Measurements from ENCODE around the gene TGFBR1. TPM values are rescaled to one million over a fixed set of nuclear protein-coding genes. Genes with fewer than 3 reads are reported as not detected.
A peak's percentile ranks its signal among the peaks of the same experiment; 100 is the strongest.
"Not testable (repeated sequence)": the region's sequence is repeated elsewhere in the genome, so short reads cannot be mapped to it uniquely, and the experiment has no call there.

The TGFBR1 gene
- total RNA-seq, 1 donor from 2014 or later, result 44.2 TPM

- no peak for DNase-seq
Measured at GRCh38 chr9:99076030-99076429, 28.9 kb upstream of the TGFBR1 start.

- no peak for DNase-seq
Measured at GRCh38 chr9:99076483-99077171, 28.3 kb upstream of the TGFBR1 start.

GRCh38 chr9:99078717-99079116 is 26.2 kb upstream of the TGFBR1 start:
- no peak for DNase-seq

- DNase-seq, result no peak
Measured at GRCh38 chr9:99079542-99079941, 25.4 kb upstream of the TGFBR1 start.

GRCh38 chr9:99083051-99083450 is 21.9 kb upstream of the TGFBR1 start:
- no peak for DNase-seq

GRCh38 chr9:99085949-99086948 is 18.7 kb upstream of the TGFBR1 start:
- no peak for DNase-seq

GRCh38 chr9:99087462-99087861 is 17.5 kb upstream of the TGFBR1 start:
- DNase-seq, result no peak

GRCh38 chr9:99090336-99091130 is 14.4 kb upstream of the TGFBR1 start:
- DNase-seq, result no peak

- DNase-seq, result no peak
Measured at GRCh38 chr9:99092643-99093491, 12.0 kb upstream of the TGFBR1 start.

- DNase-seq, result no peak
Measured at GRCh38 chr9:99093492-99093791, 11.5 kb upstream of the TGFBR1 start.

- DNase-seq, result no peak
Measured at GRCh38 chr9:99095565-99095964, 9.3 kb upstream of the TGFBR1 start.

GRCh38 chr9:99096409-99096808 is 8.5 kb upstream of the TGFBR1 start:
- DNase-seq, result no peak

GRCh38 chr9:99099806-99100585 is 4.9 kb upstream of the TGFBR1 start:
- not testable (repeated sequence) for DNase-seq

GRCh38 chr9:99101271-99101670 is 3.6 kb upstream of the TGFBR1 start:
- DNase-seq, result no peak

- no peak for DNase-seq
Measured at GRCh38 chr9:99101812-99102211, 3.1 kb upstream of the TGFBR1 start.

GRCh38 chr9:99103054-99103895 is 1.6 kb upstream of the TGFBR1 start:
- DNase-seq, result peak; percentile 51

- DNase-seq, result peak; percentile 63
Measured at GRCh38 chr9:99103901-99104458, 933 bp upstream of the TGFBR1 start.

GRCh38 chr9:99105152-99106043 is 485 bp downstream of the TGFBR1 start:
- peak; percentile 35 for DNase-seq

GRCh38 chr9:99106044-99106375 is 1.1 kb downstream of the TGFBR1 start:
- DNase-seq, result no peak
